Adipocyte (in vitro differentiated cells): Measurements from ENCODE around the gene TSPAN7.
A peak's percentile ranks its signal among the peaks of the same experiment; 100 is the strongest.

Source experiments
- DNase-seq: peaks from one replicate; pipeline ENCODE4 v3.0.0-alpha.2; 2015; ENCODE audit warnings: low read depth
- H3K27me3 ChIP-seq: replicated peaks from 2 replicates; pipeline ENCODE4 v1.7.0; 2013; ENCODE audit warnings: mild to moderate bottlenecking, low read length, moderate library complexity; ENCODE audit not compliant: control insufficient read depth, insufficient read depth
- H3K36me3 ChIP-seq: 2 replicates; pipeline ENCODE4 v1.7.0; 2013; ENCODE audit warnings: low read length, mild to moderate bottlenecking, moderate library complexity; ENCODE audit not compliant: control insufficient read depth, insufficient read depth, severe bottlenecking
- H3K4me1 ChIP-seq: 2 replicates; pipeline ENCODE4 v1.7.0; 2013; ENCODE audit warnings: mild to moderate bottlenecking, low read length, moderate library complexity; ENCODE audit not compliant: control insufficient read depth, insufficient read depth
- H3K4me3 ChIP-seq: 2 replicates; pipeline ENCODE4 v1.7.0; 2013; ENCODE audit warnings: mild to moderate bottlenecking, low read length, moderate library complexity
- H3K9ac ChIP-seq: 2 replicates; pipeline ENCODE4 v1.7.0; 2013; ENCODE audit warnings: mild to moderate bottlenecking, low read length, moderate library complexity
- H3K9me3 ChIP-seq: 2 replicates; pipeline ENCODE4 v1.7.0; 2013; ENCODE audit warnings: mild to moderate bottlenecking, low read length, moderate library complexity; ENCODE audit not compliant: control insufficient read depth

TSPAN7 gene

GRCh38 chrX:38662640-38663039 lies 101.3 kb downstream of the TSPAN7 start:
- H3K4me1 ChIP-seq: peaks cover 5% of the 10 kb centered on the region
- H3K36me3 ChIP-seq: no peaks in the 10 kb centered on the region
- DNase-seq: no peak
- H3K27me3 ChIP-seq: peaks cover 28% of the 10 kb centered on the region
- no peak overlapping the region for H3K9ac ChIP-seq
- H3K9me3 ChIP-seq: no peaks in the 10 kb centered on the region
- H3K4me3 ChIP-seq: no peak overlapping the region

GRCh38 chrX:38664285-38664684 lies 102.9 kb downstream of the TSPAN7 start:
- H3K27me3 ChIP-seq: peaks cover 33% of the 10 kb centered on the region
- H3K9me3 ChIP-seq: no peaks in the 10 kb centered on the region
- H3K4me3 ChIP-seq: no peak overlapping the region
- H3K9ac ChIP-seq: no peak overlapping the region
- peak; percentile 65 for DNase-seq
- no peaks in the 10 kb centered on the region for H3K36me3 ChIP-seq
- peaks cover 5% of the 10 kb centered on the region for H3K4me1 ChIP-seq

GRCh38 chrX:38666909-38667308 lies 105.6 kb downstream of the TSPAN7 start:
- no peaks in the 10 kb centered on the region for H3K36me3 ChIP-seq
- no peak overlapping the region for H3K9ac ChIP-seq
- DNase-seq: no peak
- no peak overlapping the region for H3K4me3 ChIP-seq
- H3K9me3 ChIP-seq: no peaks in the 10 kb centered on the region
- peaks cover 2% of the 10 kb centered on the region for H3K4me1 ChIP-seq
- H3K27me3 ChIP-seq: peaks cover 30% of the 10 kb centered on the region

- DNase-seq: no peak
- Histone ChIP-seq H3K27me3 (peaks cover 23% of the 10 kb centered on the region), H3K9ac (no peak overlapping the region), H3K4me1 (peaks cover 2% of the 10 kb centered on the region), H3K4me3 (no peak overlapping the region), H3K9me3 (no peaks in the 10 kb centered on the region), H3K36me3 (no peaks in the 10 kb centered on the region)
Measured at GRCh38 chrX:38668771-38669170, 107.4 kb downstream of the TSPAN7 start.

- Histone ChIP-seq H3K36me3 (no peaks in the 10 kb centered on the region), H3K9ac (no peak overlapping the region), H3K9me3 (no peaks in the 10 kb centered on the region), H3K4me1 (peaks cover 2% of the 10 kb centered on the region), H3K27me3 (peaks cover 26% of the 10 kb centered on the region), H3K4me3 (no peak overlapping the region)
- no peak for DNase-seq
Measured at GRCh38 chrX:38669428-38669827, 108.1 kb downstream of the TSPAN7 start.

GRCh38 chrX:38672646-38673045 lies 111.3 kb downstream of the TSPAN7 start:
- DNase-seq: no peak

GRCh38 chrX:38675856-38676255 lies 114.5 kb downstream of the TSPAN7 start:
- no peak overlapping the region for H3K4me3 ChIP-seq
- H3K9ac ChIP-seq: no peak overlapping the region
- H3K4me1 ChIP-seq: no peaks in the 10 kb centered on the region
- no peaks in the 10 kb centered on the region for H3K36me3 ChIP-seq
- no peaks in the 10 kb centered on the region for H3K9me3 ChIP-seq
- no peak for DNase-seq
- peaks cover 38% of the 10 kb centered on the region for H3K27me3 ChIP-seq

More at GRCh38 chrX:38672646-38673045, 111.3 kb downstream of the TSPAN7 start:
- Histone ChIP-seq H3K4me3 (no peak overlapping the region), H3K9me3 (no peaks in the 10 kb centered on the region), H3K4me1 (peaks cover 2% of the 10 kb centered on the region), H3K36me3 (no peaks in the 10 kb centered on the region), H3K27me3 (peaks cover 48% of the 10 kb centered on the region), H3K9ac (no peak overlapping the region)

- Histone ChIP-seq H3K36me3 (no peaks in the 10 kb centered on the region), H3K4me3 (no peak overlapping the region), H3K9ac (no peak overlapping the region), H3K9me3 (no peaks in the 10 kb centered on the region), H3K4me1 (no peaks in the 10 kb centered on the region), H3K27me3 (peaks cover 36% of the 10 kb centered on the region)
- no peak for DNase-seq
Measured at GRCh38 chrX:38678183-38678582, 116.8 kb downstream of the TSPAN7 start.

GRCh38 chrX:38678821-38679220 lies 117.5 kb downstream of the TSPAN7 start:
- Histone ChIP-seq H3K4me1 (no peaks in the 10 kb centered on the region), H3K36me3 (no peaks in the 10 kb centered on the region), H3K9me3 (no peaks in the 10 kb centered on the region), H3K9ac (no peak overlapping the region), H3K4me3 (no peak overlapping the region), H3K27me3 (peaks cover 36% of the 10 kb centered on the region)
- no peak for DNase-seq

GRCh38 chrX:38679695-38680094 lies 118.4 kb downstream of the TSPAN7 start:
- Histone ChIP-seq H3K36me3 (no peaks in the 10 kb centered on the region), H3K9me3 (no peaks in the 10 kb centered on the region), H3K9ac (no peak overlapping the region), H3K27me3 (peaks cover 32% of the 10 kb centered on the region), H3K4me1 (no peaks in the 10 kb centered on the region), H3K4me3 (no peak overlapping the region)
- DNase-seq: no peak

GRCh38 chrX:38682095-38682494 lies 120.8 kb downstream of the TSPAN7 start:
- H3K9me3 ChIP-seq: no peaks in the 10 kb centered on the region

GRCh38 chrX:38692961-38693360 lies 131.6 kb downstream of the TSPAN7 start:
- Histone ChIP-seq H3K9ac (no peak overlapping the region), H3K27me3 (peaks cover 17% of the 10 kb centered on the region), H3K36me3 (no peaks in the 10 kb centered on the region), H3K4me1 (no peaks in the 10 kb centered on the region), H3K4me3 (no peak overlapping the region), H3K9me3 (peaks cover 18% of the 10 kb centered on the region)
- DNase-seq: no peak

More at GRCh38 chrX:38682095-38682494, 120.8 kb downstream of the TSPAN7 start:
- no peak overlapping the region for H3K9ac ChIP-seq
- no peak for DNase-seq
- H3K4me3 ChIP-seq: no peak overlapping the region
- no peaks in the 10 kb centered on the region for H3K4me1 ChIP-seq
- peaks cover 26% of the 10 kb centered on the region for H3K27me3 ChIP-seq
- H3K36me3 ChIP-seq: no peaks in the 10 kb centered on the region
